HG03159 (cell line): ENCODE results near the gene AP1AR.
"Not testable (repeated sequence)": the region's sequence is repeated elsewhere in the genome, so short reads cannot be mapped to it uniquely, and the experiment has no call there.

ENCODE experiments used
- ATAC-seq: cut with Tn5 transposase; IDR thresholded peaks from one replicate; pipeline ENCODE4 v1.9.1; 2021; ENCODE audit warnings: mild to moderate bottlenecking, moderate library complexity; ENCODE audit not compliant: unreplicated experiment

The AP1AR gene, protein sequence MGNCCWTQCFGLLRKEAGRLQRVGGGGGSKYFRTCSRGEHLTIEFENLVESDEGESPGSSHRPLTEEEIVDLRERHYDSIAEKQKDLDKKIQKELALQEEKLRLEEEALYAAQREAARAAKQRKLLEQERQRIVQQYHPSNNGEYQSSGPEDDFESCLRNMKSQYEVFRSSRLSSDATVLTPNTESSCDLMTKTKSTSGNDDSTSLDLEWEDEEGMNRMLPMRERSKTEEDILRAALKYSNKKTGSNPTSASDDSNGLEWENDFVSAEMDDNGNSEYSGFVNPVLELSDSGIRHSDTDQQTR

DNA sequence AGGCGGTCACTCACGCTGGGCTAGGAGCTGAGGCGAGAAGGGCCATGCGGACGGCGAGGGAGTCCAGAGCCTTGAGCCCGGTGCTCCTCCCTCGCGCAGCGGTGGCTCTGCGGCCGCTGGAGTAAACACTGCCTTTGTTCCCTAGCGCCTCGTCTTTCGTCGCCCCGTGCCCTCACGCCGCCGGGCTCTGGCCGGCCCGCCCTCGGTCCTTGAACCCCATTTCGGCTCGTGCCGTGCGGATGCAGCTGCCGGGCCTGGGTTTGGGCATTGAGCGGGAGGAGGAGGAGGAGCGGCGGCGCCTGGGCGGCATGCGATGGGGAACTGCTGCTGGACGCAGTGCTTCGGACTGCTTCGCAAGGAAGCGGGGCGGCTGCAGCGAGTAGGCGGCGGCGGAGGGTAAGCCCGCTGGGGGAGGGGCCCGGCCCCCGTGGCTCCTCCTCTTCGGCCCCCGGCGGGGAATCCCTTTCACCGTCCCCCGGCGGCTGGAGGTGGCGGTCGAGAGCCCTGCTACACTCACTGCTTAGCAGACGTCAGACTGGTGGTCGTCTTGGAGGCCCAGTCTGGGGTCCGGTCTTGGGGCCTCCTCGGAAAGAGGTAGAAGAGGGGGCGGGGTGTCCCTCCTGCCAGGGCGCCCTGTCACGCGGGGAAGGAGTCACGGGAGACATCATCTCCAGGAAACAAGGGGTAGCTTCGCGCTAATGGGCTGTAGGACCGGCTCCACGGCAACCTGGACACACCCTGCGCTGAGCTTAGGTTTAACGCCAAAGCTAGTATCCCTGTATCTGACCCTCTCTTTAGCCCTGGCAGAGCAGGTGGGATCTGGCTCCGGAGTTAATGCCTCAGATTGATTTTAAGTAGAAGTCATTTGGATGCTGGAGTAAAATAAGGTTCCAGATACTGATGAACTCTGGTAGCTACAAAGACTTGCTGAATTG lies at the start of gene AP1AR:
Gene AP1AR (plus strand): TSS at position 9 of the 935 bp plus-strand sequence. CDS start 305 bp downstream, at position 314.
- ATAC-seq, result peak; percentile 68

DNA sequence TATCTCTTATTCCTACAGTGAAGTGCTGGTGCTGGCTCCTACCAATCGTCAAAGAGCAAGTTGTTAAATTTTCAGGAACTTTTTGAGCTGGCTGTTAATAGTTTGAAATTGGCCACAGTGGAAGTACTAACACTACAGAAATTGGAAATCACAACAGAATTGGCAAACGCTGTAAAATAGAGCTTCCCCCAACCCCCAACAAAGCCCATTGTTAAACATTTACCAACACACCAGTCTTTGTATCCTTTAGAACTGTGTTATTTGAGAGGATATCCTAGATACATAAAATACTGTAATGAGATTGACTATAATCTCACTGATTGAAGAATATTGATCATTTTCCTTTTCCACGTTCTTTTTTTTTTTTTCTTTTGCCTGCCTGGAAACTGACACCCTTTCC lies 49.0 kb upstream of the AP1AR start:
- ATAC-seq, result no peak

DNA sequence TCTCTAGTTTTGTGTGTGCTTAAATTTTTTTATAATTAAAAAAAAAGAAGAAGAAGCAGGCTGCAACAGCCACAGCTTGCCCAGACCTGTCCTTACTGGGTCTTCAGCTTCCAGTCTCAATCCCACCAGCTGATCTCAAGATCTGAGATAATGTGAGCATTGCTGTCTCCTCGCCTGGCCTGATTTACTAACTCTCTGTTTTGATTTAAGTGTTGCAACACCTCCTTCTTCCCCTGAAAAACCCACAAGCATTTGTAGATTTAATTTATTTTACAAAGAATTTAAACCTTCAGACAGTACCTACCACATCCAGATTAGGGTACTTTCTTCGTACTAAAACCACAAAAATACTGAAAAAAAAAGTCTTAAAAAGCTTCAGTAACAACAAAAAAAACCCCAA lies 48.3 kb upstream of the AP1AR start:
- ATAC-seq, result no peak

DNA sequence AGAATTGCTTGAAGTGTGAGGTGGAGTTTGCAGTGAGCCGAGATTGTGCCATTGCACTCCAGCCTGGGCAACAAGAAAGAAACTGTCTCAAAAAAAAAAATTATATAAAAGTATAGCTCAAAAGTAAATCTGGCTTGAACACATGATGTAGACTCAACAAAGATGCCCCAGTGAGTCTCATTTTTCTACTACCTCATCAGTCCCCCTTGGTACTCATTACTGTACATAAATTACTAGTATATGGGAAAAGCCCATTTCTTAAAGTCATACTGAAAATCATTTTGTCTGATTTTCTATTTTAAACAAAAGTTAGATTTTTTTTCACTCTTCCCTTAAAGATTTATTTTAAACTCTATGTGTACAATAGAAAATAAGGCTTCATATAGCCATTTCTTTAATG lies 47.1 kb upstream of the AP1AR start:
- ATAC-seq, result no peak

DNA sequence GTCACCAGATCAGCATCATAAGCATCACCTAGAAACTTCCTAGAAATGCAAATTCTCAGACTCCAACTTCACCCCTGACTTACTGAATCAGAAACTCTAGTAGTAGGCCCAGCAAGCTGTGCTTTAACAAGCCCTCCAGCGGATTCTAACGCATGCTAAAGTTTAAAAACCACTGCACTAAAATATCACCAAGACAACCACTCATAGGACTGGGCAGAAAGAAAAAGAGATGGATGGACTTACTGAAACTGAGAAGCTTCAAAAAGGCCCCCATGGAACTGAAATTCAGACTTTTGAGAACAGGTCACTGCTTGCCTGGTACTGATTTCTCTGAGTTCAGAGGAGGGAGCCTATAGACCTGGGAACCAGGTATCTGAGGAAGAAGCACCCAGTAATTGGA lies 46.3 kb upstream of the AP1AR start:
- ATAC-seq, result peak; percentile 59

DNA sequence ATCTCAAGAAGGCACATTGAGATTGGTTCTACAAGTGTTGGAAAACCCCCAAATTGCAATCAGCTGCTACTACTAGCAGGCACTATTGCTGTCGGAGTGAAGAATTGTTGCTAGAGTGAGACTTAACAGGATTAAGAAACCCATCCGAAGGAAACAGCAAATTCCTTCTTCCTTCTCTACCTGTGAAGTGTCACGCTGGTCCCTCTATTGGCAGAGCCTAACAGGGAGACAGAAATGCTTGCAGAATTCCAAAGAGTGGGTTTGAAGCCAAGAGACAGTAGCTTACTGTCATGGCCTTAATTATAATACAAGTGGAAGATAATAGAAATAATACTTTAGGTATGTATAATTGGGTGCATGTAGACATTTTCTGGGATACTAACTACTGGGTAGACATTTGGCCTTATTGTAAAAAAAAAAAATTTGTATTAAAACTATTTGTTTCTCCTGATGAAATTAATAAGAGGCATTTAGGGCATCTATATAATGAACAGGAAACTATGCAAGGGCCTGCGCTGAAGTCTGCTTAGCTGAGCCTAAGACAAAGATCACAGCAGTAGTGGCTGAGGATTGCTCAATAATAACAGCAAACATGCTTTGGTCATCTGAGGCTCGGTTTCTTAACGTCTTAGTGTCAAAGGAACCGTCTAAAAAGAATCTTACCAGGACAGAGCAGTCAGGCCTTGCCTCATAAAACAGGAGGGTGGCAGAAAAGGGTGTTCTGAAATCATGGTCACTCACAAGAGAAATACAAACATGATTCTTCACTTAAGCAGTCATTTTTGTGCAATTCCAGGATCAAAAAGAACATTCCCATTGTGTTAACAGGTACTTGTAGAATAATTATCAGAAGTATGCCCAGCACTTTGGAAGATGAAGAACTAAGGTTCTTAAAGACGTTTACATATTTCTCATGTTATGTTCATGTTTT lies 45.6 kb upstream of the AP1AR start:
- no peak for ATAC-seq

DNA sequence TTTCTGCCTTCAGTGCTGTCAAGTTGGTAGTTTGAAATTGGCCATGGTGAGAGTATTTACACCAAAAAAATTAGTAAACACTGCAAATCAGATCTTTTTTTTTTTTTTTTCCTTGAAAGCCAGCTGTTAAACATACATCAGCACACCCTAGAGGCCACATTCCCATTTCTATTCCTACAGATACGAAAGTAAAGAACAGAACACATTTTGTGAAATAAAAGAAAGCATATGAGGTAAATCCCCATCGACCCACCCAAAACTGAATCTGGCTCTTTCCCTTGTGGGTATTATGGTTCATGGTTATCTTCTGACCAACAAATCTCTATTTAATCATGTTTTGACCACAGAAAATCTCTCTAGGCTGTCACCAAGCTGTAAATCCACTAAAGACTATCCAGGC lies 41.8 kb upstream of the AP1AR start:
- ATAC-seq, result no peak

DNA sequence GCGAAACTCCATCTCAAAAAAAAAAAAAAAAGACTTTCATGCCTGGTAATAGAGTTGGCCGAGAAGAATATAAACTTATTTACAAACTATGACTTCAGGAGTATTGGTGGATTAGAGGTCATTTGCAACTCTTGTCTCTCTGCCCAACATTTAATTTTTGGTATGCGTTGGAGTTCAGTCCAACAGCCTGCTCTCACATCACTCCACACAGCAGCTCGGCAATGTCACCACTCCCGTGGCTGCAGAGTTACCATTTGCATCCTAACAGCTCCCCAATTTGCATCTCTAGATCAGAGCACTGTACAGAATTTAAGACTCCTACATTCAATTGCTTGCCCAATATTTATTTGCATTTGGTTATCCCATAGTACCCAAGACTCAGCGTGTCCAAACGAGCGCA lies 40.9 kb upstream of the AP1AR start:
- no peak for ATAC-seq

DNA sequence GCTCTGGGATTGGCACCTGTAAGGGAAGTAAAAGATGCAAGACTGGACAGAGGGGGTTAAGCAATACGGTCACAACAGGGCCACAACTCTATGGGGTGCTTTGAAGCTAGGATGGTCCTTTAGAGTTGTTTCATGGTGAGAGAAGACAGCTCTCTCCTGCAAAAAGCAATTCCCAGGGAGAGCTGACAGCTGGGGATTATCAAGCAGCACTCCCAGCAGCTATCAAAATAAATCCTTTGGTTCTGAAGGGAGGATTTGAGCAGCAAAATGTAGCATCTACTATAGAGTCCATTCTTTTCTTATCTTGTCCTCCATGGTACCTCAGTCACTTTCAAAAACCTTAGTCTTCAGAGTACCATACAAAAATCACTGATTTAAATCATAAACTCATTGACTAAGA lies 35.1 kb upstream of the AP1AR start:
- no peak for ATAC-seq

DNA sequence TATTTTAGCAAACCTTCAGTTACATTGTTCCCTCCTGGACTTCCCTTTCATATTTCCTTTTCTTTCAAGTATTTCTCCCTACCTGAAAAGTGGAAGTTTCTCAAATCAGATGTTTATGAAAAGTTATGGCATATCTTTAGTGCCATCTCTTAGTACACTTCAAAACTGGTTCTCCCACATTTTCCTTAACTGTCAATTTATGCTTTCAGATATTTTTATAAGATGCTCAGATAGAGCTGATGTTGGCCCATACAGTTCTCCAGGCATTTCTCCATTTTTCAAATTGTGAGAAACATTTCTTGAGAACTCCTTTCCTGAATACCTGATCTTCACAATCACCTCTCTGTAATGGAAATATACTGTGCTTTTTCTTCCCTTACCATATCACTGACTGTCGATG lies 32.5 kb upstream of the AP1AR start:
- ATAC-seq, result peak; percentile 12

DNA sequence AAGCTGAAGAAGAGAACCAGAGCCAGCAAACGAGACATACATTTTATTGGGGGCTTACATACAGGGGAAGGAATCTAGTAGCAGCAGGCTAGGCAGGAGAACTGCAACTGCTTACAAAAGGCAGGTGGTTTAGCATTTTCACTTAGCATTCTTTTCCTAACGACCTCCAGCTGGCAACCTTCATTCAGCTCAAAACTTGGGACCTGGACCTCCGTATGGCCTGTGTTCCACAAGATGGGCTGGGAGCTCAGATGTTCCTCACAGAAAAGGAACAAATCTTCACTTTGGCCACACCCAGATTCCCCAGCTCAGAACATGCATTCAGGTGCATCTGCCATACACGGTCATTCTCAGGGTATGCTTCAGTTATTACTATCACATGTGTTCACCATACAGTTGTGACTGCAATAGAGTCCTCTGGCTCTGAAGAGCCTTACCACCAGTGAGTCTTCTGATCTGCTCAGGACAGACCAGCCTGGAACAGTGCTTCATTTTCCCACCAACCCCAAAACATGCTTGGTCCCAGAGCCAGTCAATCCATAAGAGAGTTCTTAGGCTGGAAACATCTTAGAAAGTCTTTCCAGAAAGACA lies 29.6 kb upstream of the AP1AR start:
- ATAC-seq, result peak; percentile 54

DNA sequence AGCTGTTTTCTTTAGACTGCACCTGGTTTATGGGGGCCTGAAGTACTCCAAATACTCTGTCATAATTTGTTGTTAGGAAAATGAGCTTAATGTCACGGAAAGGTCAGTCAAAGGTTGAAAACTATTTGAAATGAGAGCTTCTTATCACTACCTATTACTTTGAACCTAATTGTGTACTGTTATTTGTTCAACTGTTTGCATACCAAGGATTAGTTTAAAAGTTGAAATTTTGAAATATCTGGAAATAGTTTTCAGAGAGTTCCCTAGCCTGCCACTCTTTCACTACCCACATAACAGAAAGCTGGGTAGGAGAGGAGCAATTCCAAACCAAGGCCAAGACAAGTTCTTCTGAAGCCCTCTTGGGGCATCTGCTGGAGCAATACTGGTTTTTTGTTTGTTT lies 28.0 kb upstream of the AP1AR start:
- no peak for ATAC-seq

DNA sequence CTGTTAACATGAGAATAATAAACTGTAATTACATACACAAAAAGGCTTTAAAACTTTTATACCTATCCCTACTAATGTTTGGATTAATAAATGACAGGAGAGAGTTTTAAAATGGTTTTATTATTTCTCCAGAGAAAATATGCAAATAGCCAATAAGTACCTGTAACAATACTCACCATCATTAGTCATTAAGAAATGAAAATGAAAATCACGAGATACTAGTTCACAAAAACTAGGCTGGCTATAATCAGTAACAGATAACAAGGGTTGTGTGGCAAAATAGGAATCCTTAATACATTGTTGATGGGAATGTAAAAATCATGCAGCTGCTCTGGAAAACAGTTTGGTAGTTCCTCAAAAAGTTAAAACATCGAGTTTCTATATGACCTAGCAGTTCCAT lies 25.2 kb upstream of the AP1AR start:
- peak; percentile 51 for ATAC-seq

DNA sequence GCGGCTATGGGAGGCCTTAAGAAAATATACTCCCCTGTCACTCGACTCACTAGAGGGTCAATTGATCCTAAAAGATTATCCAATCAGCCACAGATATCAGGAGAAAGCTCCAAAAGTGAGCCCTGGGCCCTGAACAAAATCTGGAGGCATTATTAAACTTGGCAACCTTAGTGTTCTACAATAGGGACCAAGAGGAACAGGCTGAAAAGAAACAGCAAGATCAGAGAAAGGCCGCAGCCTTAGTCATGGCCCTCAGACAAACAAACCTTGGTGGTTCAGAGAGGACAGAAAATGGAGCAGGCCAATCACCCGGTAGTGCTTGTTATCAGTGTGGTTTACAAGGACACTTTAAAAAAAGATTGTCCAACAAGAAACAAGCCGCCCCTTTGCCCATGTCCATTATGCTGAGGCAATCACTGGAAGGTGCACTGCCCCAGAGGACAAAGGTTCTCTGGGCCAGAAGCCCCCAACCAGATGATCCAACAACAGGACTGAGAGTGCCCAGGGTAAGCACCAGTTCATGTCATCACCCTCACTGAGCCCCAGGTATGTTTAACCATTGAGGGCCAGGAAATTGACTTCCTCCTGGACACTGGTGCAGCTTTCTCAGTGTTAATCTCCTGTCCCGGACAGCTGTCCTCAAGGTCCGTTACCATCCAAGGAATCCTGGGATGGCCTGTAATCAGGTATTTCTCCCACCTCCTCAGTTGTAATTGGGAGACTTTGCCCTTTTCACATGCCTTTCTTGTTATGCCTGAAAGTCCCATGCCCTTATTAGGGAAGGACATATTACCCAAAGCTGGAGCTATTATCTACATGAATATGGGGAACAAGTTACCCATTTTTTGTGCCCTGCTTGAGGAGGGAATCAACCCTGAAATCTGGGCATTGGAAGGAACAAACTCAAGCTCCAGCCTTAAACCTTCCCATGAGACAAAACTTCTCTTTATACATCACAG lies 23.2 kb upstream of the AP1AR start:
- not testable (repeated sequence) for ATAC-seq

DNA sequence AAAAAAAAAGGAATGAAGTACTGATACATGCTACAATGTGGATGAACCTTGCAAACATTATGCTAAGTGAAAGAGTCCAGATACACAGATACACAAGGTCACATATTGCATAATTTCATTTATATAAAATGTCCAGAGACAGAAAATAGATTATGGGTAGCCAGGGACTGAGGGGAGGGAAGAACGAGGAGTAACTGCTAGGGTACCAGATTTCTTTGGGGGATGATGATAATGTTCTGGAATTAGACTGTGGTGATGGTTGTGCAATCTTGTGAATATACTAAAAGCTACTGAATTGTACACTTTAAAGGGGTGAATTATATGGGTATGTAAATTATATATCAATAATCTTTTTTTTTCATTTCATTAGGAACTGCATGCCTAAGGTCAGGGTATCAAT lies 20.8 kb upstream of the AP1AR start:
- ATAC-seq, result no peak

DNA sequence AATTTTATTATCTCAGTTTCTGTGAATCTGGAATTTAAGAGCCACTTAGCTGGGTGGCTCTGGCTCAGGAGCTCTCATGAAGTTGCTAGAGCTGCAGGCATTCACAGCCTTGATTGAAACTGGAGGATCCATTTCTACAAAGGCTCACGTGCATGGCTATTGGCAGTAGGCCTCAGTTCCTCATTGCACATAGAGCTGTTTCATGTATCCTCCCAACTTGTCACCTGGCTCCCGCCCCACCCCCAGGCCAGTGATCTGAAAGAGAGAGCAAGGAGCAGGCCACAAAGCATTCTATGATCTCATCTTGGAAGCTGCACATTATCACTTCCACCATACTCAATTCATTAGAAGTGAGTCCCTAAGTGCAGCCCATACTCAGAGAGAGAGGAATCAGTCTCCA lies 18.5 kb upstream of the AP1AR start:
- no peak for ATAC-seq

DNA sequence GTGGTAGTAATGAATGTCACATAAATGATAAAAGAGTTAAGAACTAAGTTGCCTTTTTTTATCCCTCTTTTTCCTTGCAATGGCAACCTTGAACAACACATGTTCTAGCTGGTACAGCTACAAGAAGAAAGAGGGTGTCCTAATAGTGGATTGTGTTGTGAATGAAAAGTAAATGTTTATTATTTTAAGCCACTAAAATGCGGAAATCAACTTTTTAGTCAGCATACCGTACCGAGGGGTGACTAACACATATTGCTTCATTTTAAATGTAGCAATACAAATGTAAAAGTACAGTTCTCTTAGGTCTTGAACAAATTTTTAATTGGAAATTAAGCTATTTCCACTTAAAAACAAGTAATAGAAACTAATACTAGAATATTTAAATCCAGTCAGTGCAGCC lies 17.7 kb upstream of the AP1AR start:
- no peak for ATAC-seq

DNA sequence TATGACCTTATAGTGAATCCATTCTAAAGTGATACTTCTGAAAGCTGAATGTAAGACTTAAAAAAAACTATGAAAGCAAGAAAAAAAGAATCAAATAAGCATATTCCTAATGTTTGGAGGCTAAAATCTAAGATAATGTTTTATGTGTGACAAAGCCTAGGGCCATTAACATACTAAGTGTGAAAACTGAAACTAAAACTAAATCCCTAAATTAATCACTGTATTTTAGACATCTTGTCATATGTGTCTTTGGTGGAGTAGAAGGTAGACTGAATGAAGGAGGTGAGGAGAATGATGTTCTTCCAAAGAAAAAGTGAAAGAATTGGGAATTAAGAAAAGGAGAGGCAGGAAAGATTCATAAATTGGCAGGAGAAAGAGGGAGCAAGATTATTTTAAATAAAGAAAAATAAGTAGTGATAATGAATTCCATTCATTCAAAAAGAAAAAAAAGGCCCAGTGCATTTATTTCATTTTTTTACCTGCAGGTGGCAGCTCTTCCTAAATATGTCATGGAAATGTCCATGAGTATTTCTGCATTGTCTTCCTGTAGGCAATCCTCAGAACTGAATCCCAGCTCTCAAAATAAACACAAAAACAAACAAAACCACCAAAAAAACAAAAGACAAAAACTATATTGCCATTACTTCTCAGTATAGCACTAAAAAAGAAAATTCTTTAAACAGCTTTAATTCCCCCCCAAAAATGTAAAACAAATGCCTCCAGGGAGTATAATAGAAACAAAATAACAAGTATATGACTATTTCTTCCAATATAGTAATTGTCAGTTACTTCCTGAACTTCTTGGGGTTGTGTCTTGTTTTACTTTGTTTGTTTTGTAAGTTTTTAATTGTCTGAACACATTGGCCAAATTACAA lies 17.0 kb upstream of the AP1AR start:
- ATAC-seq, result no peak
